ENCODE data around the gene P2RY6.

GRCh38 chr11:73270016-73270854 is 1.9 kb upstream of the P2RY6 start:
- TF ChIP-seq BACH1 (IDR thresholded peaks at IDR 0.05; ENCODE audit: borderline replicate concordance) (no peak), EZH2 (IDR thresholded peaks at IDR 0.05; ENCODE audit: borderline replicate concordance, control insufficient read depth, low read depth, low read length) (no peak), POLR2A (IDR thresholded peaks at IDR 0.05; ENCODE audit: low read depth, low read length) (no peak), ELK1 (IDR thresholded peaks at IDR 0.05; ENCODE audit: low read depth, low read length) (no peak), CTCF (IDR thresholded peaks at IDR 0.05 in 2 of 3, conservative IDR thresholded peaks at IDR 0.05 in 1 of 3; ENCODE audit: control insufficient read depth in 2 of 3, extremely low read depth in 1 of 3, insufficient read depth in 1 of 3, low read depth in 3 of 3, low read length in 3 of 3) (no peak), SMC3 (IDR thresholded peaks at IDR 0.05; ENCODE audit: borderline replicate concordance, low read length) (no peak), GABPA (IDR thresholded peaks at IDR 0.05; ENCODE audit: low read depth) (no peak), HDGF (IDR thresholded peaks at IDR 0.05) (no peak), EP300 (IDR thresholded peaks at IDR 0.05; ENCODE audit: borderline replicate concordance in 1 of 2, control insufficient read depth in 1 of 2, low read depth in 2 of 2, low read length in 2 of 2) (no peak), SP1 (IDR thresholded peaks at IDR 0.05; ENCODE audit: low read depth, low read length) (no peak), TCF3 (IDR thresholded peaks at IDR 0.05; ENCODE audit: borderline replicate concordance, insufficient read depth, low read depth, low read length) (no peak), IRF3 (IDR thresholded peaks at IDR 0.05) (no peak), JUND (IDR thresholded peaks at IDR 0.05; ENCODE audit: low read depth, low read length) (no peak)
